ENCODE measurements around the gene TIMELESS.

DNA sequence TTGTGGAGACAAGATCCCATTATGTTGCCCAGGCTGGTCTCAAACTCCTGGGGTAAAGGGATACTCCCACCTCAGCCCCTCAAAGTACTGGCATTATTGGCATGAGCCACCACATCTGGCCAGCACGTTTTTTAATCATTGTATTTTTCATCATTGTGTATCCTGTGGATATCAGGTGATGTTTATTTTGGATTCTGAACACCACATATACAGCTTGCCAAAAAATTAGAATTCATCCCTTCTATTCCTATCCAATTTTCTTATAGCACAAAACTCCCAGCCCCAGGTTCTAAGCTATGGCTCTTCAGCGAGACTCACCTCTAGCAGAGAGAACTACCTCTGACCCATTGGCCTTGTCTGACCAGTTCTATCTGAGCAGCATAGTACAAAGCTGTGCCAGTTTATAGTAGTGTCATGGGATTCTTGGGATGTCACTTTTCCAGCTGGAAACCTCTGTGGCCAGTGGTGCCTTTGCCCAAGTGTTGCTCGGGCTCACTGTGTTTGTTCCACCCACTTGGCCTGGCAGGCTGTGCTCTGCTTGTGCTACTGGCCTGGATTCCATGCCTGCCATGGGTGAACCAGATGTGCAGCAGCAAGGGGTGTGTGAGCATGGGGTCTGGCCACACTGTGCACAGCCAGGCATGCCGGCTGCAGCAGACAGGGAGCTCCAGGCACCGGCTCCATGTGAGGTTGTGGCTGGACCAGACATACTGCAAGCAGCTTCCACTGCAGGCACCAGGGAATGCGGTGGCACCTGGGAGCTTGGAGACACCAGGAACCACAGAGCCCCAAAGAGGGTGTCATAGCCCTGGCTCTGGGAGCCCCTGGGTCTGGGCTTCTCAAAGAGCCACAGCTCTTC, 37.2 kb downstream of the TIMELESS start:
- TF ChIP-seq FOXM1 (IDR thresholded peaks at IDR 0.05; ENCODE audit: borderline replicate concordance, low read depth) (no peak), TAF1 (IDR thresholded peaks at IDR 0.05; ENCODE audit: low read depth) (no peak), TCF12 (IDR thresholded peaks at IDR 0.05; ENCODE audit: low read depth) (no peak), RAD21 (IDR thresholded peaks at IDR 0.05; ENCODE audit: low read depth) (no peak), YY1 (IDR thresholded peaks at IDR 0.05; ENCODE audit: low read depth) (no peak), NFIC (IDR thresholded peaks at IDR 0.05) (no peak), EP300 (IDR thresholded peaks at IDR 0.05; ENCODE audit: borderline replicate concordance) (no peak), ZBTB7A (IDR thresholded peaks at IDR 0.05; ENCODE audit: low read depth) (no peak), MAX (IDR thresholded peaks at IDR 0.05) (no peak)
- TF ChIP-seq, protein P1, sequence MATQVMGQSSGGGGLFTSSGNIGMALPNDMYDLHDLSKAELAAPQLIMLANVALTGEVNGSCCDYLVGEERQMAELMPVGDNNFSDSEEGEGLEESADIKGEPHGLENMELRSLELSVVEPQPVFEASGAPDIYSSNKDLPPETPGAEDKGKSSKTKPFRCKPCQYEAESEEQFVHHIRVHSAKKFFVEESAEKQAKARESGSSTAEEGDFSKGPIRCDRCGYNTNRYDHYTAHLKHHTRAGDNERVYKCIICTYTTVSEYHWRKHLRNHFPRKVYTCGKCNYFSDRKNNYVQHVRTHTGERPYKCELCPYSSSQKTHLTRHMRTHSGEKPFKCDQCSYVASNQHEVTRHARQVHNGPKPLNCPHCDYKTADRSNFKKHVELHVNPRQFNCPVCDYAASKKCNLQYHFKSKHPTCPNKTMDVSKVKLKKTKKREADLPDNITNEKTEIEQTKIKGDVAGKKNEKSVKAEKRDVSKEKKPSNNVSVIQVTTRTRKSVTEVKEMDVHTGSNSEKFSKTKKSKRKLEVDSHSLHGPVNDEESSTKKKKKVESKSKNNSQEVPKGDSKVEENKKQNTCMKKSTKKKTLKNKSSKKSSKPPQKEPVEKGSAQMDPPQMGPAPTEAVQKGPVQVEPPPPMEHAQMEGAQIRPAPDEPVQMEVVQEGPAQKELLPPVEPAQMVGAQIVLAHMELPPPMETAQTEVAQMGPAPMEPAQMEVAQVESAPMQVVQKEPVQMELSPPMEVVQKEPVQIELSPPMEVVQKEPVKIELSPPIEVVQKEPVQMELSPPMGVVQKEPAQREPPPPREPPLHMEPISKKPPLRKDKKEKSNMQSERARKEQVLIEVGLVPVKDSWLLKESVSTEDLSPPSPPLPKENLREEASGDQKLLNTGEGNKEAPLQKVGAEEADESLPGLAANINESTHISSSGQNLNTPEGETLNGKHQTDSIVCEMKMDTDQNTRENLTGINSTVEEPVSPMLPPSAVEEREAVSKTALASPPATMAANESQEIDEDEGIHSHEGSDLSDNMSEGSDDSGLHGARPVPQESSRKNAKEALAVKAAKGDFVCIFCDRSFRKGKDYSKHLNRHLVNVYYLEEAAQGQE (IDR thresholded peaks at IDR 0.05; ENCODE audit: low read depth), result no peak

All from Ishikawa (cell line).